ENCODE results near the gene NPHP1.
A peak's percentile ranks its signal among the peaks of the same experiment; 100 is the strongest.
"Not testable (repeated sequence)": the region's sequence is repeated elsewhere in the genome, so short reads cannot be mapped to it uniquely, and the experiment has no call there.

NPHP1 gene

GRCh38 chr2:110124939-110125691 is 79.7 kb downstream of the NPHP1 start:
- peak; percentile 22 for DNase-seq

- no peak for DNase-seq
These were observed 80.6 kb downstream of the NPHP1 start for GRCh38 chr2:110124038-110124825.

DNA sequence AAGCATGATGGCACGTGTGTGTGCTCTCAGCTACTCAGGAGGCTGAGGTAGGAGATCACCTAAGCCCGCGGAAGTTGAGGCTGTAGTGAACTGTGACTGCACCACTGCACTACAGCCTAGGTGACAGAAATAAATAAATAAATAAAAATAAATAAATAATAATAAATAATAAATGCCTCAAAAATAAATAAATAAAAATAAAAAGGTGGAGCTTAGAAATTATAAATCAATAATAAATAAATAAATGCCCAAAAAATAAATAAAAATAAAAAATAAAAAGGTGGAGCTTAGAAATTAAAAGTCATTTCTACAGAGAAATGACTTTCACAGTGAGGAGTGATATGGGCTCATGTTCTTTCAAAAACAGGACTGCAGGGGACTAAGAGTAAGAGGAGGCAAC is 83.2 kb downstream of the NPHP1 start:
- DNase-seq = no peak

DNA sequence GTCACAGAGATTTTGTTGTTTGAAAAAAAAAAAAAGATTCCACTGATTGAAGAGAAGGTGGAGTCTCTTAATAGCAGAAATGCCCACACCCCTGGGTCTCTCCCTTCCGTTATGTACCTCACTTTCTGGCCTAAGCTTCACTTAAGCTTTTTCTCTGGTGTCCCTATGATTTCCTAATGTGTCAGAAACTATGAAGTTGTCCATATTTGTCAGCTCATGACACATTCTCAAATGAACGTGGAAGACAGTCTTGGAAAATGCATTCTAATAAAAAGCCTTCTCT is 83.8 kb downstream of the NPHP1 start:
- DNase-seq = no peak

- no peak for DNase-seq
These were observed 84.4 kb downstream of the NPHP1 start for GRCh38 chr2:110120171-110121051.

- DNase-seq = peak; percentile 36
These were observed 88.6 kb downstream of the NPHP1 start for GRCh38 chr2:110116033-110116710.

- peak; percentile 44 for DNase-seq
These were observed 89.4 kb downstream of the NPHP1 start, which contains the start of gene MALL for GRCh38 chr2:110115291-110116032. MALL (minus strand) TSS chr2:110115822; CDS start chr2:110115792, 30 bp downstream.

- peak; percentile 22 for DNase-seq
These were observed 90.0 kb downstream of the NPHP1 start for GRCh38 chr2:110114831-110115255.

DNA sequence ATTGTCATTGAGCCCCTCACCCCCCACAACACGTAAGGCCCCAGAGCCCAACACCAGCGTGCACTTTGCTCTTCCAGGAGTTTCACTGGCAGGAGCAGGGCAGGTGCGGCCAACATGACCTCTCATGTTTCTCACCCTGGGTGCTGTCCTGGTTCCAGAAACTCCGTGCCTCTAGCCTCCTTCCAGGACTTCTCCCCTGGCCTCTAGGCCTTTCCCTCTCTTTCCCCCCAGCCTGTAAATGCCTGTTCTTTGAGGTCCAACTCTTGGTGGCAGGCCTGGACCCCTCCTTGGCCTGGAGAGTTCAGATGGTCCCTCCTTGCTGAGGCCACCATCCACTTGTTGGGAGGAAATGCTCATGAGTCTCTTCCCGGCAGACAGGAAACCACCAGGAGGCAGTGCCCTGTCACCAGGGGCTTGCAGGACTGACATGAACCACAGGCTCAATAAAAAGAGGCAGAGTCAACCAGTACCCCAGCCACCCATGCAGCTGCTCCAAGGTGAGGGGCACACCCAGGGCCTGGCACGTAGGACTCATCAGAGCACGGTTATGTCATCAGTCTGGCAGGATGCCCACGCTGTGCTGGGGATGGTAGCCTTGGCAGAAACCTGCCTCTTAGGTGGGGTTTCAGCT is 90.7 kb downstream of the NPHP1 start:
- no peak for DNase-seq

GRCh38 chr2:110108291-110108690 is 96.5 kb downstream of the NPHP1 start:
- DNase-seq = not testable (repeated sequence)

- DNase-seq = no peak
These were observed 97.4 kb downstream of the NPHP1 start for GRCh38 chr2:110107092-110108079.

DNA sequence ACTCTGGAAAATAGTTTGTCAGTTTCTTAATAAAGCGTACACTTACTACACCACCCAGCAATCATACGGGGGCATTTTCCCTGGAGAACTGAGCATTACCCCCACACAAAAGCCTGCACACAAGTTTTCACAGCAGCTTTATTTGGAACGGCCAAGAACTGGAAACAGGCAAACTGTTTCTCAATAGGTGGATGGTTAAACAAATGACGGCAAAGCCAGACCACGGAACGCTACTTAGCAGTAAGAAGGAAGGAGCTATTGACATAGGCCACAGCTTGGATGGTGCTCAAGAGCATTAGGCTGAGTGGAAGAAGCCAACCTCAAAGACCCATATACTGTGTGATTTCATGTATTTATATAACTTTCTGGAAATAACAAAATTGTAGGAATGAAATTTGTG is 98.2 kb downstream of the NPHP1 start:
- DNase-seq = no peak

- no peak for DNase-seq
These were observed 99.0 kb downstream of the NPHP1 start for GRCh38 chr2:110105608-110106467.

- no peak for DNase-seq
These were observed 99.6 kb downstream of the NPHP1 start for GRCh38 chr2:110105183-110105582.

DNA sequence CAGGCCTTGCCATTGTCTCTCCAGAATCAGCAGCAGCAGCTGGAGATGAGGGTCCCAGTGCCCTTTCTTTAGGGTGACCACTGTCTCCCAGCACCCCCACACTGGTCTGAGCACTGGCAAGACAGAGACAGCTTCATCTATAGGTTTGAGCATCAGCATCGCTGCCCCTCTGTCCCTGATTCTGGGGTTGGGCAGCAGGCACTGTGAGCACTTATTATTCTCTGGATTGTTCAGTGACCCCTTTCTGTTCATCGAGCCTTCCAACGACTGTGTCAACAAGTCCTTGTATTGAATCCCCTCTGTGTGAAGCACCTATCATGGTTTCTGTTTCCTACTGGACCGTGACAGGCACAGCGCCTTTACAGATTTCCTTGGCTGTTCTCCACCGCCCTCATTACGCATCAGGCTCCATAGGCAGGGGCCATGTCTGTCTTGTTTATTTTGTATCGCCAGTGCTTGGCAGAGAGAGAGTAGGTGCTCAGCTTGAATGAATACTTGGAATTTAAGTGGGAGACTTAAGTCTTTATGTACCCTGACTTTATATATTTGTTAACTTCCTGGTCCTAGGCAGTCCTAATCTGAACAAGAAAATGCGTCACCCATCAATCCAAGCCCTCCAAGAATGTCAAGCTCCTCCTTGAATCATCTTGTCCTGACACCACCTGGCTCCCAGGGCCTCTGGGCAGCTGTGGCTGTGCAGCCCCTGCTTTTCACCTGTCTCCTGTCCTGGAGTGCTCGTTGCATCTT is 100.6 kb downstream of the NPHP1 start:
- DNase-seq = no peak

- no peak for DNase-seq
These were observed 101.5 kb downstream of the NPHP1 start for GRCh38 chr2:110103061-110103961.

All from eye (tissue), 1 donor.